SK-MEL-5 (cell line): Measurements from ENCODE around the gene ATP8B4. TPM values are rescaled to one million over a fixed set of nuclear protein-coding genes. Genes with fewer than 3 reads are reported as not detected.
A peak's percentile ranks its signal among the peaks of the same experiment; 100 is the strongest.

ENCODE experiments used
- DNase-seq: peaks from one replicate; pipeline ENCODE4 v3.0.0-alpha.2; 2016; ENCODE audit warnings: low read depth, low spot score
- in situ Hi-C: cut with HindIII; loops from 2 replicates; pipeline ENCODE4 v1.10.0; 2016; ENCODE audit warnings: low sequenced_read_pairs, high pct_unique_total_duplicates, low pct_unique_long_range_greater_than_20kb
- total RNA-seq: library from RNA; depleted of rRNA; stranded (reverse); fragments of >200 nt; shearing (Covaris generic); gene quantifications from 2 replicates; pipeline ENCODE4 v1.2.3, GENCODE V29; 2014

Gene ATP8B4
- total RNA-seq, 1 experiment from 2014 or later: 1.2 TPM

DNA sequence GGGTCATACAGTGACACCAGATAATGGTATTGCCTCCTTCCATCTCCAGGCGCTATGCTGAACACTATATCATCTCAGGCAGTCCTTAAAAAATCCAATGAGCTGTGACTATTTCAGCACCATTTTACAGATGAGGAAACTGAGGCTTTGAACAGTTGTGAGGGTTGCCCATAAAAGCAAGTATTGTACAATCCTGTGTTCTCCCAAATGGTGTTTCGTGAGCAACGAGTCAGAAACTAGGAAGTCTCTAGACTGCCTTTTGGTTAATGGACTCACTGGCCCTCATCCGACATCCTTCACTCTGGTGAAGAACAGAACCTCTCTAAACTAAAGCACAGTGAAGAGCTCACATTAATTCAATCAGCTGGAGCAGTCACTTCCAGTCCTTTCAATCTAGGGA is 61.8 kb downstream of the ATP8B4 start:
- in situ Hi-C loops: no loop called here
- DNase-seq: no peak

GRCh38 chr15:50055750-50056157 is 63.3 kb downstream of the ATP8B4 start:
- in situ Hi-C loops: no loop called here
- DNase-seq: no peak

- peak; percentile 73 for DNase-seq
- in situ Hi-C loops: no loop called here
Measured at GRCh38 chr15:50055332-50055731, 63.7 kb downstream of the ATP8B4 start.

- in situ Hi-C loops: no loop called here
- no peak for DNase-seq
Measured at GRCh38 chr15:50053055-50053856, 65.8 kb downstream of the ATP8B4 start.

DNA sequence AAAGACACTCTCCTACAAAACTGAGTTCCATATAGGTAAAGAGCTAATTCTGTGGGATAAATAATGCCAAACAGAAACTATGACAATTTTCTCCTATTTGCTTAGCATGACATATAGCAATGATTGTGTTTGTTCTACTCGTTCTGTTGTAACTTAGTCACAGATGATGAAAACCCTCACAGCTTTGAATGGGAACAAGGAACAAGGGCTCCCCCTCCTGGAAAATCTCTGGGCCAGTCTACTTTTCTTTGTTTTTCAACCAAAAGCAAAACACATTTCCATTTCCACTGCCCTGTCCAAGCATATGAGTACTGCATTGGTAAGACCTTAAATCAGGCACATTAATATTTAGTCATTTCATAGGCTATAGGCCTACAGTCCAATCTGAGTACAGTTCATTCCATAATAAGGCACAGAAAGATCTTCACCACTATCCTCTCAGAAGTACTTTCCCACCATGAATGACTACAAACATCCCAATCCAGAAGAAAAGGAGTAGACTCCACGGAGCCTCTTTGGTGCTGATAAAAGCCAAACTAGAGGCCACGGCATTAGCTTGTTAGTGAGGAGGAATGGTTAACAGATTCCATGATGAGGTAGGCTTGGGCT is 67.1 kb downstream of the ATP8B4 start:
- in situ Hi-C loops: no loop called here
- DNase-seq: peak; percentile 74

DNA sequence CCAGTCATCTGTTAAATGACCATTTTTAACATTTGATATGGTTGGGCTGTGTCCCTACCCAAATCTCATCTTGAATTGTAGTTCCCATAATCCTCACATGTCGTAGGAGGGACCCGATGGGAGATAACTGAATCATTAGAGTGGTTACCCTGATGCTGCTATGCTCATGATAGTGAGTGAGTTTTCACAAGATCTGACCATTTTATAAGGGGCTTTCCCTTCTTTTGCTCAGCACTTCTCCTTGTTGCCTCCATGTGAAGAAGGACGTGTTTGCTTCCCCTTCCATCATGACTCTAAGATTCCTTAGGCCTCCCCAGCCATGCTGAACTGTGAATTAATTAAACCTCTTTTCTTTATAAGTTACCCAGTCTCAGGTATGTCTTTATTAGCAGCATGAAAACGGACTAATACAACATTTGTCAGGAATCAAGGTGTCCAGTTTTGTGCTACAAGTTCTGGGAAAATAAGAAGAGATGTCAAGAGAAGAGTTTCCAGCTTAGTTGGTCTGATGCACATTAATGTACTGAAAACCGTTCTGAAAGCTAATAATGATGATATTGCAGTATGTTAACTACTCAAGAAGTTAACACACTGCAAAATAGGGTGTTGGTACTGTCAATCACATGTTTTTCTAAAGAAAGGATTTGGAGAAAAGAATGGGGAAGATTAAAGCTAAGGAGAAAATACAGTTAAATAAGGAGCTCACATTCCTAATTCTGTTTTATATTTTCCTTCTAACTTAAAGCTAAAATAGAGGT is 67.9 kb downstream of the ATP8B4 start:
- no peak for DNase-seq
- in situ Hi-C loops: no loop called here

- DNase-seq: no peak
Measured at GRCh38 chr15:50049871-50050270, 69.2 kb downstream of the ATP8B4 start.

DNA sequence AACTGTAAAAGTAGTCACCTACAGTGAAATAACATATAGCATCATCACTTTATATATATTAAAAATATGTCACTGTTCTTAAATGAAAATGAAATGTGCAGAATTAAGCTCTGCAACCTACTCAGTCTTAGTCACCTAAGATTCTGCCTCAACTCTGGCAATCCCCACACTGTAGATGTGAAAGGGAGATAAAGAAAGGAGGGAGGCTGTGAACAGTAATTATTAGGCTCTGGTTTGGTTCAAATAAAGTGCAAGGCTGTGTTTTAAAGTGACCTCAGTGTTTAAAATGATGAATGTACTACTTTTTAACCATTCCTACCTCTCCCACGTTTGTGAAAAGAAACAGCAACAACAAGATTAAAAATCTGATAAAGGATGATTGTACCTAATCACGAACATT is 72.2 kb downstream of the ATP8B4 start:
- in situ Hi-C loops: no loop called here
- DNase-seq: no peak

More at GRCh38 chr15:50049871-50050270, 69.2 kb downstream of the ATP8B4 start:
- in situ Hi-C loops: no loop called here

- in situ Hi-C loops: no loop called here
Measured at GRCh38 chr15:50046159-50046558, 72.9 kb downstream of the ATP8B4 start.

DNA sequence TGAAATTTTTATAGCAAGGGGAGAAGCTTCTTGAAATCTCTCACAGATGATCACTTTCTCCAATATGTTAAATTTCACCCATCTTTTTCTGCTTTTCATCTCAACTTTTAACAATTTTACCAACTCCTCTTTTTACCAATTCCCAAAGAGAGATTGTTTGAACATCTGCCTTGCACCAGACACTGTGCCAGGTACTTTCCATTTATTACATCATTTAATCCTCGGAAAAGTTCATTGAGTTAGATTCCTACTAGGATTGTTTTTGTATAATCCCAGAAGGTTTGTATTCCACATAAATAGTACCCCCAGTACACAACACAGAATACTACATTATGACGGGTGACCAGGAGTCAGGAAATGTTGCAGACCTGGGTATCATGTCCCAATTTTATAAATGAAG is 74.1 kb downstream of the ATP8B4 start:
- in situ Hi-C loops: no loop called here
- DNase-seq: no peak

More at GRCh38 chr15:50046159-50046558, 72.9 kb downstream of the ATP8B4 start:
- no peak for DNase-seq

DNA sequence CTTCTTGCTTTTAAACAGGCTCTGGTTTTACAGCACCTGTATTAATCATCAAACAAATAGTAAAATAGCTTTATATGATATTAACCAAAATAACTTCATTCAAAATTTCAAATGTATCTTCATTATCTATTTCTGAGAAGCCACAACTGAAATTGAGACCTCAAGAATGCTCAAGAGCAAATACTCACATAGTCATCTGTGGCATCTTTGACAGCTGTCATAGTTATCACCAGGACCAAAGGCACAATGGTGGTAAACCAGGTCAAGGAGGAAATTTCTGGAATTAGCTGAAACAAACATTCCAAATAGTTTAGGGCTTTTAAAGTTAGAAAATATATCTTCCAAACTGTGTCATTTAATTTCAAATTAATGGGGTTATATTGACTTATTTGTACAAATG is 74.6 kb downstream of the ATP8B4 start:
- no peak for DNase-seq
- in situ Hi-C loops: no loop called here

GRCh38 chr15:50042775-50043174 is 76.3 kb downstream of the ATP8B4 start:
- in situ Hi-C loops: no loop called here
- DNase-seq: no peak

DNA sequence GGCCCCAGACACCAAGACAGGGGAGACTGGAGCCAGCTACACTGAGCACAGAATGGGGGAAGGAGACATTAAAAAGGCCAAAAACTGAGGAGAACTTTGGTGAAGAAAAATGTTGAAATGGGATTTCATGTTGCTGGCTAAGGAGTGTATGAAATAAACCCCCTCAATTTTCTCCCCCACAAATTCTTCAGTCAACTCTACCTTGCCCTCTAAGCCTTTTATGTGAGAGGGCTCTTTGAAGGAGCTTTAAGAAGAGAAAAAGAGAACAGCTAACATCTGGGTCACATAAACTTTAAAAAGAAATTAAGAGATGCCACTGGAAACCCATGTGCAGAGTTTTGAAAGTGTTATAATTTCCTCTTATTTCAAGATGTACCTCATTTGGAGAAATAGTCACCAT is 88.6 kb downstream of the ATP8B4 start:
- DNase-seq: no peak
- in situ Hi-C loops: no loop called here

GRCh38 chr15:50028326-50028725 is 90.7 kb downstream of the ATP8B4 start:
- no peak for DNase-seq
- in situ Hi-C loops: no loop called here

DNA sequence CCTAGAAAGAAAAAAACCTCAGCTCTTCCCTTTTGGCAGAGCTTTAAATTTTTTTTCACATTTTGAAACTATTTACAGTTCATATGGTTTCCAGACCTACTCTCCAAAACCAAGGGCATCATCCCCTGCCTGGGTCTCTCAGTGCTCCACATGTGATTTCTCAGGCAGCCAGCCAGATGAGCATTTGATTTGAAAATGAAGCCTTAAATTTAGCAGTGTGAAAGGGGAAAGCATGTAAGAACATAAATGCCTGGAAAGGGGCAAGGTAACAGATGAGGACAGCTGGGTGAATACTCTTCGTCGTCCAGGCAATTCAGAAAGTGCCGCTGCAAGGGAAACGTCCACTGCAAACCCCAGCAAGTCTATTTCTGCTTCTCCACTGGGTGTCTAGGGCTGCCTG is 94.8 kb downstream of the ATP8B4 start:
- in situ Hi-C loops: no loop called here
- no peak for DNase-seq

DNA sequence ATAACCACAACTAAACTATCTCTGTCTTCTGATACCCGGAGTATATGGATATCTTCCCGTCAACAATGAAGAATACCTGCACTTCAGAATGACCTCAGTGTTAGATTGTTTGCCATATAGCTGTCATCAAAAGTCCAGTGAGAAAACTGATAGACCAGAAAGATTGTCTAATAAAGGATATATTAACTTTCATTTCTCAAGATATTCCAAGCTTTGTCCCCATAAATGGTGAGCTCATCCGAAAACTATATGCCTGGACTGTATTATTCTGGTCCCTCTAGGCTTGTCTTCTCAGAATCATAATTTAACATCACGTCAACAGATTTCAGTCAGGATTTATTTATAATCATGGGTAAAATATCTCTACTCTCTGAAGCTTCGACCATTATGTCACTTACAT is 100.5 kb downstream of the ATP8B4 start:
- DNase-seq: no peak
- in situ Hi-C loops: no loop called here

DNA sequence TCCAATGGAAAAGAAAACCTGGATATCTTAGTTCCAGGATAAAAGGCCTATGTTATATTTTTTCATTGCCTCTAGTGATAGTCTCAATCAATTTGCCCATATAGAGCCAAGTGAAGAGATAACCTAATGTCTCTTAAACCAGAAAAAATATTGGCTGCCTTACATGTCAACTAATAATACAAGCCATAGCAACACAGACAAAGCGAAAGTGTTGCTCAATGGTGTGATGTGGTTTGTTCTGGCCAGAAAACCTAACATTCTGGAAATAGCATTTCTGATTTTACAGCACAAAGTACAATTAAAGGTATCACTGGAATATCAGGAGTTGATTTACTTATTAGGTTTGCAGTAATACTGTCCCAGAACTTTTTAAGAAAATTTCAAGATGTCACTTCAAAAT is 101.5 kb downstream of the ATP8B4 start:
- no peak for DNase-seq
- in situ Hi-C loops: no loop called here

- no peak for DNase-seq
- in situ Hi-C loops: no loop called here
Measured at GRCh38 chr15:50016951-50017350, 102.1 kb downstream of the ATP8B4 start.

- in situ Hi-C loops: no loop called here
- no peak for DNase-seq
Measured at GRCh38 chr15:50012790-50013189, 106.2 kb downstream of the ATP8B4 start.
